NCI-H748 treated with DMSO at 0.1 percent for 48 hours (cell line): Measurements from ENCODE around the gene HARS2.
"Not testable (repeated sequence)": the region's sequence is repeated elsewhere in the genome, so short reads cannot be mapped to it uniquely, and the experiment has no call there.

Experiments
- DNase-seq: peaks from one replicate; lab custom pipeline; 2025; lab: John Stamatoyannopoulos, UW

Gene HARS2

GRCh38 chr5:140690941-140691924 lies at the start of gene HARS2, which contains the start of gene HARS1:
Gene HARS2 (plus strand): TSS chr5:140691455. CDS start chr5:140691649, 194 bp downstream.
Gene HARS1 (minus strand): TSS chr5:140691370. CDS start chr5:140691304, 66 bp downstream.
- DNase-seq = peak; percentile 80

DNA sequence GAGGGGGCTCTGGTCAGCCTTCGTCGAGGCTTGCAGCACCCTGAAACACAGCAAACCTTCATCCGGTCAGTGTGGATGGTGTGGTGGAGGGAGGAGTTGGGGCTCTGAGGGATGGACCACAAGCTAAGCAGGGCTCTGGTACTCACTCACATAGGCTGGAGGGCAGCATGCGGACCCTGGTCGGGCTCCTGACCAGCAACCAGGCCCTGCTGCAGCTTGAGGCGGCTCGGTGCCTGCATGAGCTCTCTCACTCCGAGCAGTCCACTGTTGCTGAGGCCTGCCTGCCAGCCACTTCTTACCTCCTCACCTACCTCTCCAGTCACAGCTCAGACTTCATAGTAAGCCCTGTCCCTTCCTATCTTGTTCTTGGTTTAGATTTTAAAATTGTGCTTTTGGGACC lies 49.5 kb upstream of the HARS2 start:
- DNase-seq = no peak

- DNase-seq = no peak
These were observed 48.5 kb upstream of the HARS2 start for GRCh38 chr5:140642718-140643117.

- no peak for DNase-seq
These were observed 44.2 kb upstream of the HARS2 start for GRCh38 chr5:140647042-140647419.

DNA sequence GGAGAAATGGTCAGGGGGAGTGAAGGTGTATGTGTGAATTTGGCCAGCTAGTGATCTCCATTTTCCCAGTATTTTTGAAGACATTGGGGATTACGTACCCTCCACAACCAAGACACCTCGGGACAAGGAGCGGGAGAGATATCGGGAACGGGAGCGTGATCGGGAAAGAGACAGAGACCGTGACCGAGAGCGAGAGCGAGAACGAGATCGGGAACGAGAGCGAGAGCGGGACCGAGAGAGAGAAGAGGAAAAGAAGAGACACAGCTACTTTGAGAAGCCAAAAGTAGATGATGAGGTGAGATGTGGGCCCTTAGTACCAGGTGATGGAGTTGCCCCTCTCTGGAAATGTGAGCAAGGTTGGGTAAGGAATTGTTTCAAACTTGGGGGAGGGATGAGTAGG lies 32.4 kb upstream of the HARS2 start:
- no peak for DNase-seq

GRCh38 chr5:140660371-140660770 lies 30.9 kb upstream of the HARS2 start:
- DNase-seq = not testable (repeated sequence)

DNA sequence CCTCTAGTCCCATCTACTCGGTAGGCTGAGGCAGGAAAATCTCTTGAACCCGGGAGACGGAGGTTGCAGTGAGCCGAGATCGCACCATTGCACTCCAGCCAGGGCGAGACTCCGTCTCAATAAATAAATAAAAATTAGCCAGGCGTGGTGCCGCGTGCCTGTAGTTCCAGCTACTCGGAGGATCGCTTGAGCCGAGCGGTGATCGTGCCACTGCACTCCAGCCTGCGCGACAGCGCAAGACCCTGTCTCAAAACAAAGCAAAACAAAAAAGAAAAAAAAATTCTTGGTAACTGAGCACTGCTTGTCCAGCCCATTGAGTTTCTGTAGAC lies 27.3 kb upstream of the HARS2 start:
- no peak for DNase-seq

GRCh38 chr5:140664359-140665119 lies 26.7 kb upstream of the HARS2 start, which contains the start of gene WDR55:
Gene WDR55 (plus strand): TSS chr5:140664904. CDS start chr5:140664913, 9 bp downstream.
- peak; percentile 82 for DNase-seq

DNA sequence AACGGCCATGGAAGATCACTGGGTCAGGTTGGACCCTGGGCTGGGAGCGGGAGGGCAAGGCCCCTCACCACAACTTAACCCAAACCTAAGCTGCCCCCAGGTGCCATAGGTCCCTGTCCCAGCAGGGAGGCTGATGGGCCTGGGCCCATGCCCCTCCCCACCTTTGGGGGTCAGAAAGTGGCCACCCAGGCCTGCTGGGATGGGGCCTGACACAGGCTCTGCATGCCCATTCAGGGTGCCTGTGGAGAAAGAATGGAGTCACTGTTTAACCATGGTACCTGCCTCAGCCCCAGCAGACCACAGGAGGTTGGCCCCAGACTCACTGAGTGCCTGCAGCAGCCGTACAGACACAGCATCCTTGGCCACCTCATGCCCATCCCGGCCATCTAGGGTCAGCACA lies 20.2 kb upstream of the HARS2 start:
- not testable (repeated sequence) for DNase-seq

GRCh38 chr5:140671472-140672125 lies 19.7 kb upstream of the HARS2 start:
- no peak for DNase-seq

- no peak for DNase-seq
These were observed 18.6 kb upstream of the HARS2 start for GRCh38 chr5:140672455-140673186.

DNA sequence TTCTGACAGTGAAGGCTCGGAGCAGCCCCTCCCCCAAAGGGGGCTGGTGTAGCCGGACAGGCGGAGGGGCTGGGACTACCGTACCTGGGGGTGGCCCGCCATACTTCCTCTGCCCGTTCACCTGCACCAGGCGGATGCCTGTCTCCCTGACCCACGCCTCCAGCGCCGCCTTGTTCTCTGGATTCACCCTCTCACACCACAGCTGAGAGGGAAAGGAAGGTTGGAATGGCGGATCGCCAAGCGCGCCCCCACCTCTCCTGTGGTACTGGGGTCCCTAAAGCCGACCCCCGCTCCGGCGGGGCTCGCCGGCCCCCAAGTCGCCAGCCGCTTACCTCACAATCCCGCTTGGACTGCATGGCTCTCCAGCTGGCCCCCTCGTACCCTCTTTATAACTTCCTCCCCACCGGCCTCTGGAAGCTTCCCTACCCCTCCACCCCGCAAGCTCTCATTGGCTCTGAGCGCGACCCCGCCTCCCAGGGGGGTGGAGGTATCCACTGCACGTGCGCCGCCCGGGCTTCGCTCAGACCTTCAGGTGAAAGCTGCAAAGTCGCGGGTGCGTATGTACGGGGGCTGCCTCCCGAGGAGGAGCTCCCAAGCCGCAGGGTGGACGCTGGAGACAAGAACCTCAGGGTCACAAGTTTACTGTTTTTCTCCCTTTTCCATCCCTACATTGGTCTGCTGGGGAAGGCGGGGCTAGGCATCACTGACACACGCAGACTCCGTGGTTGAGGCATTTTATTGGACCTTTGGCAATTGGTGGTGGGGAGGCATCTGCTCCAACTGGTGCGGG lies 17.9 kb upstream of the HARS2 start, which contains the start of gene DND1:
Gene DND1 (minus strand): TSS at position 390 of the 790 bp plus-strand sequence. CDS start 34 bp downstream, at position 356.
- no peak for DNase-seq

DNA sequence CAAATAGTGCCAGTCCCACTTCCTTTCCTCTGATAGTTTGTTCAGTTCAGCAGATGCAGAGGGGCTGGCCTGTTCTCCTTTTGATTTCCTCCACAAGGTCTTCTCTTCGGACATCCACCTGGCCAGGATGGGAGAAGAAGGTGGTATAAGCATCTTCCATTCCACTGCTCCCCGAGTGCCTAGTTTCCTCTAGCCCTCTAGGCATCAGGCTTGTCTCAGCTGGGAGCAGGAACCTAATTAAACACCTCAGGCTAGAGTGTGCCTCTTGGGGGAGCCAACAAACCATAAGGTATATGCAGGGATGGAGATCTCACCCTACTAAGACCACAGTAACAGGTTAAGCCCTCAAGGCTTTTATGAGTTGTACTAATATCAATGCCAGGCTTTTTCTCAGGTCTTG lies 17.0 kb upstream of the HARS2 start:
- DNase-seq = no peak

DNA sequence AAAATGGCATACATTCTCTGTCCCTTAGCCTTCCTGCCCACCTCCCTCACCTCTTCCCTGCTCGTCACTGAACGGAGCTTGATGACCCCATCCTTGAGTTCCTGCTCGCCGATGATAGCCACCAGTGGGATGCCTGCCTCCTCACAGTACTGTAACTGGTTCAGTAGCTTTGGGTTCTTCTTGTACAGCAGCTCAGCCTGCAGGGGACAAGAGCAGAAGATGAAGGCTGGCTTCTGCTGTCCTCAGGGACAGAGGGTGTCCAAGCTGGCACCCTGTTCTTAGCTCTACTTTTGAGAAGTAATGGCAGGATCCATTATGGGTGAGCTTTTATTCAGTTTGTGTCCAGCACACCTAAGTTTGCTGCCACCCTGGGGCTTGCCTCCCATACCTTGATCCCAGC lies 16.6 kb upstream of the HARS2 start:
- DNase-seq = no peak

DNA sequence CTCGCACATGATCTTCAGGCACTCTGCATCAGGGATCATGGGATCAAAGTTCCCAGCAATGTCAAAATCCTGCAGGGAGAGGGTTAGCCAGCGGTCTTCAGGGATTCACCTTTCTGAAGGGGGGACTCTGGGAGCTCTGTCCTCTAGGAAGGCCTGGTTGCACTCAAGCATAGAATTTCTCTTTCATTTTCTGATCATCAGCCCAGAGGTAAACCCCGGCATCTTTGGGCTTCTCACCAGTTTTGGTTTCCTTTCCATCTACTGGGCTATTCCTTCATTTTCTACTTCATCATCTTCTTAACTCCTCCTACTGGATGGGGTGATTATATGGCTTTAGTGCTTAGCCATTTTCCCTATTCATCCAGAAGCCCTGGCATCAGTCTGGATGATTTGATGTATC lies 13.3 kb upstream of the HARS2 start:
- DNase-seq = no peak

GRCh38 chr5:140678993-140679392 lies 12.3 kb upstream of the HARS2 start:
- no peak for DNase-seq

DNA sequence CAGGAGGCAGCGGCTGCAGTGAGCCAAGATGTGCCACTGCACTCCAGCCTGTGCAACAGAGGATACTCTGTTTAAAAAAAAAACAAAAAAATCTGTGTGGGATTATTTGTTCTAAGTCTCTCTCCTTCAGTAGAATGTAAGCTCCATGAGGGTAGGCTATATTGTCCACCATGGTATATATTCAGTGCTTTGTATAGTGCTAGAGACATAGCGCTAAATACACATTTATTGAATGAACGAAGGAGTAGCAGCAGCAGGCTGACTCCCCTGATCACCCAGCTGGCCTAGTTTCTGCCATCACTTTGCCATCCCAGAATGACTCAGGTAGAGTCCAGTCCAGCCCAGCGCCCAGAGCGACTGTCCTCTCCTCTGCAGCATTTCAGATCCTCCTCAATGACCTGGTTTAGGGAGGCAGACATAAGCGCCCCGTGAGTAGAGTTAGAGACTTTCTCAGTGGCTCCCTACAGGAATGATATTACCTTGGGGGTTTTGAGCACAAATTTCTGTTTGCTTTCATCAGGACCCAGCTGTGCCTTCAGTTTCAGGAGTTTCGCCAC lies 801 bp upstream of the HARS2 start:
- no peak for DNase-seq

- no peak for DNase-seq
These were observed 3.0 kb downstream of the HARS2 start for GRCh38 chr5:140694276-140694675.

GRCh38 chr5:140696891-140697492 lies 5.7 kb downstream of the HARS2 start:
- DNase-seq = no peak
